Stimulated activated CD4-positive, alpha-beta T cell treated with anti-CD3 and anti-CD28 coated beads, Interleukin-1b, Interleukin-23, amount 100 ng/mL, for 24 hours (primary cell): Measurements from ENCODE around the gene RPP40.
"Not testable (repeated sequence)": the region's sequence is repeated elsewhere in the genome, so short reads cannot be mapped to it uniquely, and the experiment has no call there.

Source experiments
- DNase-seq, 4 experiments: peaks; one replicate each; pipeline ENCODE4 v3.0.0-alpha.2; 2020; ENCODE audit warnings: low read depth in 4 of 4, low spot score in 1 of 4

RPP40 gene

GRCh38 chr6:5003604-5004372, at the start of gene RPP40:
RPP40 (minus strand) TSS chr6:5004037; CDS start chr6:5004002, 35 bp downstream.
- peak; percentile 97 to 98 (median 98) for DNase-seq

GRCh38 chr6:5053038-5053437, 49.2 kb upstream of the RPP40 start:
- no peak for DNase-seq

GRCh38 chr6:5051394-5051793, 47.6 kb upstream of the RPP40 start:
- DNase-seq: no peak

- no peak for DNase-seq
Observed at GRCh38 chr6:5050009-5050408, 46.2 kb upstream of the RPP40 start.

- no peak for DNase-seq
Observed at GRCh38 chr6:5046430-5046829, 42.6 kb upstream of the RPP40 start.

GRCh38 chr6:5045416-5045815, 41.6 kb upstream of the RPP40 start:
- no peak for DNase-seq

- no peak for DNase-seq
Observed at GRCh38 chr6:5044866-5045265, 41.0 kb upstream of the RPP40 start.

- no peak for DNase-seq
Observed at GRCh38 chr6:5042436-5042835, 38.6 kb upstream of the RPP40 start.

GRCh38 chr6:5041955-5042354, 38.1 kb upstream of the RPP40 start:
- no peak for DNase-seq

- DNase-seq: no peak
Observed at GRCh38 chr6:5036269-5036668, 32.4 kb upstream of the RPP40 start.

- DNase-seq: no peak
Observed at GRCh38 chr6:5034736-5035135, 30.9 kb upstream of the RPP40 start.

GRCh38 chr6:5034328-5034727, 30.5 kb upstream of the RPP40 start:
- DNase-seq: no peak

GRCh38 chr6:5033214-5033904, 29.5 kb upstream of the RPP40 start:
- DNase-seq: not testable (repeated sequence)

- not testable (repeated sequence) for DNase-seq
Observed at GRCh38 chr6:5032706-5033105, 28.9 kb upstream of the RPP40 start.

GRCh38 chr6:5031150-5031549, 27.3 kb upstream of the RPP40 start:
- DNase-seq: no peak

- DNase-seq: peak; percentile 46 to 78 (median 58)
Observed at GRCh38 chr6:5030596-5031136, 26.8 kb upstream of the RPP40 start.

- no peak for DNase-seq
Observed at GRCh38 chr6:5029609-5030008, 25.8 kb upstream of the RPP40 start.

- no peak for DNase-seq
Observed at GRCh38 chr6:5028921-5029320, 25.1 kb upstream of the RPP40 start.

GRCh38 chr6:5028301-5028700, 24.5 kb upstream of the RPP40 start:
- no peak for DNase-seq

GRCh38 chr6:5025911-5026819, 22.3 kb upstream of the RPP40 start:
- DNase-seq: no peak

- no peak for DNase-seq
Observed at GRCh38 chr6:5023923-5024322, 20.1 kb upstream of the RPP40 start.
